ENCODE data around the gene GNG7.
"Not testable (repeated sequence)": the region's sequence is repeated elsewhere in the genome, so short reads cannot be mapped to it uniquely, and the experiment has no call there.

The GNG7 gene

GRCh38 chr19:2714531-2715269 lies 12.2 kb upstream of the GNG7 start:
- no peak for TF ChIP-seq CTCF (conservative IDR thresholded peaks at IDR 0.05)
- TF ChIP-seq ZFX (IDR thresholded peaks at IDR 0.05): no peak
- no peak overlapping the region for H3K27ac ChIP-seq

- H3K27ac ChIP-seq: not testable (repeated sequence)
Measured at GRCh38 chr19:2714102-2714501, 11.6 kb upstream of the GNG7 start.

GRCh38 chr19:2713170-2713569 lies 10.7 kb upstream of the GNG7 start:
- H3K27ac ChIP-seq: not testable (repeated sequence)

- no peak overlapping the region for H3K27ac ChIP-seq
Measured at GRCh38 chr19:2711875-2712205, 9.3 kb upstream of the GNG7 start.

GRCh38 chr19:2711172-2711874 lies 8.8 kb upstream of the GNG7 start:
- no peak overlapping the region for H3K27ac ChIP-seq
- TF ChIP-seq ZFX (IDR thresholded peaks at IDR 0.05) (no peak), CTCF (conservative IDR thresholded peaks at IDR 0.05) (no peak)

More at GRCh38 chr19:2711875-2712205, 9.3 kb upstream of the GNG7 start:
- TF ChIP-seq ZFX (IDR thresholded peaks at IDR 0.05) (no peak), CTCF (conservative IDR thresholded peaks at IDR 0.05) (no peak)

GRCh38 chr19:2706251-2706650 lies 3.8 kb upstream of the GNG7 start:
- no peak overlapping the region for H3K27ac ChIP-seq
- TF ChIP-seq ZFX (IDR thresholded peaks at IDR 0.05) (no peak), CTCF (conservative IDR thresholded peaks at IDR 0.05) (no peak)

GRCh38 chr19:2703691-2704216 lies 1.3 kb upstream of the GNG7 start:
- no peak overlapping the region for H3K27ac ChIP-seq
- TF ChIP-seq ZFX (IDR thresholded peaks at IDR 0.05): no peak
- TF ChIP-seq CTCF (conservative IDR thresholded peaks at IDR 0.05): no peak

- no peak overlapping the region for H3K27ac ChIP-seq
- TF ChIP-seq CTCF (conservative IDR thresholded peaks at IDR 0.05) (no peak), ZFX (IDR thresholded peaks at IDR 0.05) (no peak)
Measured at GRCh38 chr19:2703077-2703437, 563 bp upstream of the GNG7 start.

Data from C4-2B (cell line).